Measurements from ENCODE around the gene SCYGR1. TPM values are rescaled to one million over a fixed set of nuclear protein-coding genes. Genes with fewer than 3 reads are reported as not detected.
"Not testable (repeated sequence)": the region's sequence is repeated elsewhere in the genome, so short reads cannot be mapped to it uniquely, and the experiment has no call there.

The SCYGR1 gene
- total RNA-seq, 2 experiments from 2014 or later: not detected

GRCh38 chr2:227377467-227378351 lies 10.0 kb downstream of the SCYGR1 start:
- CTCF ChIA-PET: no interaction called here

GRCh38 chr2:227376656-227377396 lies 10.9 kb downstream of the SCYGR1 start:
- ChIA-PET CTCF (no interaction called here), POLR2A (no interaction called here)

More at GRCh38 chr2:227377467-227378351, 10.0 kb downstream of the SCYGR1 start:
- POLR2A ChIA-PET: no interaction called here

GRCh38 chr2:227374158-227374557 lies 13.6 kb downstream of the SCYGR1 start:
- ChIA-PET POLR2A (interaction anchor here (0.6 kb wide), 1 partner anchor 340 kb away, joined by 6 read pairs; no protein-coding TSS in a partner anchor), CTCF (interaction anchor here (0.7 to 1.2 kb wide), 4 partner anchors 48 to 1271 kb away, joined by 3 to 4 read pairs (median 3); partner anchors contain the start of genes COL4A3 and COL4A4)

GRCh38 chr2:227373389-227373788 lies 14.4 kb downstream of the SCYGR1 start:
- CTCF ChIA-PET: interaction anchor here (0.7 kb wide), 1 partner anchor 209 kb away, joined by 3 read pairs; the partner anchor contains the start of genes COL4A3 and COL4A4
- POLR2A ChIA-PET: no interaction called here

GRCh38 chr2:227370791-227371312 lies 16.9 kb downstream of the SCYGR1 start:
- POLR2A ChIA-PET: no interaction called here

GRCh38 chr2:227370092-227370491 lies 17.7 kb downstream of the SCYGR1 start:
- ChIA-PET CTCF (no interaction called here), POLR2A (no interaction called here)

More at GRCh38 chr2:227370791-227371312, 16.9 kb downstream of the SCYGR1 start:
- CTCF ChIA-PET: no interaction called here

GRCh38 chr2:227368574-227368973 lies 19.2 kb downstream of the SCYGR1 start:
- ChIA-PET CTCF (no interaction called here), POLR2A (no interaction called here)

- CTCF ChIA-PET: interaction anchor here (0.9 kb wide), 1 partner anchor 401 kb away, joined by 3 read pairs; no protein-coding TSS in a partner anchor
- POLR2A ChIA-PET: no interaction called here
Observed at GRCh38 chr2:227367427-227367795, 20.3 kb downstream of the SCYGR1 start.

- CTCF ChIA-PET: interaction anchor here (0.9 kb wide), 1 partner anchor 401 kb away, joined by 3 read pairs; no protein-coding TSS in a partner anchor
- POLR2A ChIA-PET: no interaction called here
Observed at GRCh38 chr2:227366769-227367426, 20.9 kb downstream of the SCYGR1 start.

- POLR2A ChIA-PET: no interaction called here
- CTCF ChIA-PET: no interaction called here
Observed at GRCh38 chr2:227365833-227366232, 21.9 kb downstream of the SCYGR1 start.

GRCh38 chr2:227364585-227365263 lies 23.0 kb downstream of the SCYGR1 start:
- POLR2A ChIA-PET: not testable (repeated sequence)
- CTCF ChIA-PET: interaction anchor here (0.6 kb wide), 1 partner anchor 195 kb away, joined by 3 read pairs; no protein-coding TSS in a partner anchor

GRCh38 chr2:227363756-227364155 lies 24.0 kb downstream of the SCYGR1 start:
- ChIA-PET POLR2A (no interaction called here), CTCF (no interaction called here)

- POLR2A ChIA-PET: no interaction called here
- CTCF ChIA-PET: no interaction called here
Observed at GRCh38 chr2:227360351-227360750, 27.4 kb downstream of the SCYGR1 start.

GRCh38 chr2:227351639-227352038 lies 36.1 kb downstream of the SCYGR1 start:
- CTCF ChIA-PET: no interaction called here
- POLR2A ChIA-PET: no interaction called here

- CTCF ChIA-PET: no interaction called here
- POLR2A ChIA-PET: no interaction called here
Observed at GRCh38 chr2:227349989-227350612, 37.6 kb downstream of the SCYGR1 start.

GRCh38 chr2:227348324-227348723 lies 39.4 kb downstream of the SCYGR1 start:
- ChIA-PET POLR2A (no interaction called here), CTCF (no interaction called here)

GRCh38 chr2:227347117-227347516 lies 40.6 kb downstream of the SCYGR1 start:
- CTCF ChIA-PET: no interaction called here

GRCh38 chr2:227344231-227344630 lies 43.5 kb downstream of the SCYGR1 start:
- POLR2A ChIA-PET: no interaction called here

More at GRCh38 chr2:227347117-227347516, 40.6 kb downstream of the SCYGR1 start:
- POLR2A ChIA-PET: interaction anchor here (0.7 kb wide), 1 partner anchor 64 kb away, joined by 3 read pairs; no protein-coding TSS in a partner anchor

GRCh38 chr2:227341553-227341952 lies 46.2 kb downstream of the SCYGR1 start:
- ChIA-PET POLR2A (no interaction called here), CTCF (no interaction called here)

More at GRCh38 chr2:227344231-227344630, 43.5 kb downstream of the SCYGR1 start:
- CTCF ChIA-PET: no interaction called here
